ENCODE results near the gene MYBPC1.

DNA sequence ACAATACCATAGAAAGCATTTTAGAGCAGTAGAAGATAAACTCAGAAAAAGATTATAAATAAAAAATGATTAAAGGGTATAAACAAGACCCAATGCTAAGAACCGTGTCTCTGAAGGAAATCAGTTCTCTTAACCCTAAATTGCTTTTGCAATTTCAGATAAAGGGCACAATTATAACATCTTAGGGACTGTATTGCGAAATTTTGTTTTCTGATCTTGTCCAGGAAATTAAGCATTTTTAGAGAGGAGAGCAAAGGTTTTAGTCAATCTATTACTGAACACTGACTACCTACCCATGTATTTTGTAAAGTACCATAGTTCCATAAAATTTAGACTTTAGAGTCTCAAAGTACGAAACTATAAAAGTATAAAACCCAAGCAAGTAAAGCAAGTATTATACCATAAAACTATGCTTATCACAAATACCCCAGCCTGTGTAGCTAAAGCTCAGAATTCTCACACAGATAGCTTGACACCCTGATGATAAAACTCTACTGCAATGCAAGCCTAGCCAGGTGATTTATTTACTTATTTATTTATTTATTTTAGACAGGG lies 95.8 kb downstream of the MYBPC1 start:
- TF ChIP-seq, protein P1, sequence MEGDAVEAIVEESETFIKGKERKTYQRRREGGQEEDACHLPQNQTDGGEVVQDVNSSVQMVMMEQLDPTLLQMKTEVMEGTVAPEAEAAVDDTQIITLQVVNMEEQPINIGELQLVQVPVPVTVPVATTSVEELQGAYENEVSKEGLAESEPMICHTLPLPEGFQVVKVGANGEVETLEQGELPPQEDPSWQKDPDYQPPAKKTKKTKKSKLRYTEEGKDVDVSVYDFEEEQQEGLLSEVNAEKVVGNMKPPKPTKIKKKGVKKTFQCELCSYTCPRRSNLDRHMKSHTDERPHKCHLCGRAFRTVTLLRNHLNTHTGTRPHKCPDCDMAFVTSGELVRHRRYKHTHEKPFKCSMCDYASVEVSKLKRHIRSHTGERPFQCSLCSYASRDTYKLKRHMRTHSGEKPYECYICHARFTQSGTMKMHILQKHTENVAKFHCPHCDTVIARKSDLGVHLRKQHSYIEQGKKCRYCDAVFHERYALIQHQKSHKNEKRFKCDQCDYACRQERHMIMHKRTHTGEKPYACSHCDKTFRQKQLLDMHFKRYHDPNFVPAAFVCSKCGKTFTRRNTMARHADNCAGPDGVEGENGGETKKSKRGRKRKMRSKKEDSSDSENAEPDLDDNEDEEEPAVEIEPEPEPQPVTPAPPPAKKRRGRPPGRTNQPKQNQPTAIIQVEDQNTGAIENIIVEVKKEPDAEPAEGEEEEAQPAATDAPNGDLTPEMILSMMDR (IDR thresholded peaks at IDR 0.05): no peak
- TF ChIP-seq POLR2AphosphoS5 (IDR thresholded peaks at IDR 0.05; ENCODE audit: low read depth, low read length) (no peak), TAF1 (IDR thresholded peaks at IDR 0.05; ENCODE audit: borderline replicate concordance, low read depth, low read length) (no peak), RCOR1 (IDR thresholded peaks at IDR 0.05; ENCODE audit: low read length) (no peak), GABPA (IDR thresholded peaks at IDR 0.05; ENCODE audit: low read depth) (no peak), ELF1 (IDR thresholded peaks at IDR 0.05) (no peak), CHD2 (IDR thresholded peaks at IDR 0.05; ENCODE audit: low read length, partially characterized antibody) (no peak)
- TF ChIP-seq, protein P2, sequence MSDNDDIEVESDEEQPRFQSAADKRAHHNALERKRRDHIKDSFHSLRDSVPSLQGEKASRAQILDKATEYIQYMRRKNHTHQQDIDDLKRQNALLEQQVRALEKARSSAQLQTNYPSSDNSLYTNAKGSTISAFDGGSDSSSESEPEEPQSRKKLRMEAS (IDR thresholded peaks at IDR 0.05; ENCODE audit: low read depth): no peak

Measured in SK-N-SH (cell line).